T-helper 1 cell (primary cell): ENCODE results near the gene TNFRSF12A.
"Not testable (repeated sequence)": the region's sequence is repeated elsewhere in the genome, so short reads cannot be mapped to it uniquely, and the experiment has no call there.

Experiments
- DNase-seq, 5 donors: peaks; one replicate each; pipeline ENCODE4 v3.0.0-alpha.2; 2012 to 2020

The TNFRSF12A gene

DNA sequence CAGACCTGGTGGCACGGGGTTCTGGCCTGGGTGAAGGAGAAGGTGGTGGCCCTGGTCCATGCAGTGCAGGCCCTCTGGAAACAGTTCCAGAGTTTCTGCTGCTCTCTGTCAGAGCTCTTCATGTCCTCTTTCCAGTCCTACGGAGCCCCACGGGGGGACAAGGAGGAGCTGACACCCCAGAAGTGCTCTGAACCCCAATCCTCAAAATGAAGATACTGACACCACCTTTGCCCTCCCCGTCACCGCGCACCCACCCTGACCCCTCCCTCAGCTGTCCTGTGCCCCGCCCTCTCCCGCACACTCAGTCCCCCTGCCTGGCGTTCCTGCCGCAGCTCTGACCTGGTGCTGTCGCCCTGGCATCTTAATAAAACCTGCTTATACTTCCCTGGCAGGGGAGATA, 49.0 kb downstream of the TNFRSF12A start:
- DNase-seq, result not testable (repeated sequence)

DNA sequence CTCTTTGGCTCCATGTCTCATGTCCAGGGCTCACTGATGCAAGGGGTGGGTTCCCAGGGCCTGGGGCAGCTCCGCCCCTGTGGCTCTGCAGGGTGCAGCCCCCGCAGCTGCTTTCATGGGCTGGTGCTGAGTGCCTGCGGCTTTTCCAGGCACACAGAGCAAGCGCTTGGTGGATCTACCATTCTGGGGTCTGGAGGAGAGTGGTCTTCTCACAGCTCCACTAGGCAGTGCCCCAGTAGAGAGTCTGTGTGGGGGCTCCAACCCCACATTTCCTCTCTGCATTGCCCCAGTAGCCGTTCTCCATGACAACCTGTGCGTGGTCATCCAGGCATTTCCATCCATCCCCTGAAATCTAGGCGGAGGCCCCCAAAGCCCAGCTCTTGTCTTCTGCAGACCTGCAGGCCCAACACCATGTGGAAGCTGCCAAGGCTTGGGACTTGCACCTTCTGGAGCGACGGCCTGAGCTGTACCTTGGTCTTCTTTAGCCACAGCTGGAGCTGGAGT, 50.5 kb downstream of the TNFRSF12A start:
- DNase-seq, result peak in 1 of 5 donors; percentile 55

DNA sequence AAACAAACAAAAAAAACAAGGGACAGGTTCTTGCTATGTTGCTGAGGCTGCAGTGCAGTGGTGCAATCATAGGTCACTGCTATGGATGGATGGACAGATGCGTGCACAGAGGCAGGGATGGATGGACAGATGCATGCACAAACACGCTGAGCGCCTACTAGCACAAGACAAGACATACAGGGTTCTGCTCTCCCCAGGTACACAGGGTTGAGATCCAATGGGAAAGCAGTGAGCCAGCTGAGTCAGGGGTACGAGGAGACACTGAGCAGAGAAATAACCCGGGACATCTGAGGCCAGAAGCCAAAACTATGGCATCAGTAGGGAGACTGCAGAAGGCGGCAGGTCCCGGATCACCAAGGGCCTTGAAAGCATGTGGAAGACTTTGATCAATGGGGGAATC, 51.5 kb downstream of the TNFRSF12A start:
- peak in 1 of 5 donors; percentile 48 for DNase-seq
